Stimulated activated CD4-positive, alpha-beta T cell treated with anti-CD3 and anti-CD28 coated beads, Interleukin-2, amount 100 ng/mL, for 24 hours (primary cell): ENCODE data around the gene GRHL1.
A peak's percentile ranks its signal among the peaks of the same experiment; 100 is the strongest.

Source experiments
- DNase-seq, 2 donors: peaks; one replicate each; pipeline ENCODE4 v3.0.0-alpha.2; 2020

The GRHL1 gene

DNA sequence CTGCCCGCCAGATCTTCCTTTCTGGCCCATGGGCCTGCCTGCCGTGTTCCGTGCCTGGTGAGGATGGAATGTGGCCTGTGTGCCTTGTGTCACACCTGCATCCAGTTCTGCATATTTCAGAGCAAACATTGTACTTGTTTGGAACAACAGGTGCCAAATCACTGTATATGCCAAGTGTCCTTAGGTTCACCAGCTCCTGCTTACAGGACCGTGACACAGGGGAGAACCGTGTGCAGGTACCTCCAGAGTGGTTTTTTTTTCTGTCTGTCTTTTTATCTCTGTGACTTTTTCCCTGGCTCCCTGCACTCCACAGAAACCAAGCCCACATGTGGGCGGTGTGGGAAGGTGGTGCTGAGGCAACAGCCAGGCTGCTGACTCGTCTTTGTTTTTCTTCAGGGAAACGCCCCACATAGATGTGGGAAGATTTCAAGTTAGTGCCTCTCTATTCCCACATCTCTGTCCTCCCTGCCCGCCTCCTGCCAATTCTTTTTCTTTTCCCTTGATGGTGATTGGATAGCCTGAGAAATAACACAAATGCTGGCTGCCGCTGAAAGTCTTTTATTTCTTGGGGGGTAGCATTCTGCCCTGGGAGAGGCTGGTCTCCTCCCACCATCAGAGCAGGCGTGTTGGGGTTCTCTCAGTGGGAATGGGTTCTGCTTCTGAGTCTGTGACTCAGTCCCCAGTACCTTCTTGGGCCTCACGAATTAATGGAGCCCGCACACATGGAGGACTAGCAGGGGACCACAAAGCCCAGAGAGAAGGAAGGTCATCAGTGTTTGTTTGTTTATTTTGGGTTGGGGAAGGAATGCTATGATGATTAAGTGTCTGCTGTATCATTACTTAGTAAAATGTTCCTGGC lies 21.4 kb downstream of the GRHL1 start:
- DNase-seq, result peak in 1 of 2 donors; percentile 35

DNA sequence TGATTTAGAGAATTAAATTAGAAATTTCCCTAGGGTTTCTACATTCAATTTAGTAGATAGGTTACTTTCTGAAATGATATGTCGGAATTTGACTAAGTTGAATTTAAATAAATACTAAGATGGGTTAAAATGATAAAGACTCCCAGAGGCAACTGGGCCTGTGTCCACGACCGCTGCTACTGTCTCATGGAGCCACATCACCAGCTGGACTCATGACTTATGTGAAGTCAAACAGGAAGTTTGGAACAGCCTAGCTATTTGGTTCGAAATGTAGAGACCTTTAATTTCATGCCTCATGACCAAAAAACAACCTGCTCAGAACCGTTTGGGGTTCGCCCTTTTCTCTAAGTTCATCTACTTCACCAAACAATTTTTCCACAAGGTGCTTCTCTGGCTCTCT lies 22.2 kb downstream of the GRHL1 start:
- no peak for DNase-seq

DNA sequence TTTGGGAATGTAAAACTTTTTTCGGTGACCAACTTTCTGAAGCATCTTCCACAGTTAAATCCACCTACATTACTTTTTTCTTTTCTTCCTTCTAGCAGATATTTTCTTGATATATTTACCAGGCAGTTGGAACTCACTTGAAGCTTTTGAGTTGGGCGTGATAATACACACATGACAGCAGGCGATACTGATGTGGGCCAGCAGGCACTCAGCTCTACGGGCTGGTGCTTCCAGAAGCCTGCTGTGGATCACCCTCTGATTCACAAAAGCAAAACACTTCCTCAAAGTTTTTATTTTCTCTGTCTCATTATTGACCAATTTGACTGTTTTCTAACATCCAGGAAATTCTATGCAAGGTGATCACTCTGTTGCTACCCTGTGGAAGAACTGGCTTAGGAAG lies 22.9 kb downstream of the GRHL1 start:
- DNase-seq, result no peak

DNA sequence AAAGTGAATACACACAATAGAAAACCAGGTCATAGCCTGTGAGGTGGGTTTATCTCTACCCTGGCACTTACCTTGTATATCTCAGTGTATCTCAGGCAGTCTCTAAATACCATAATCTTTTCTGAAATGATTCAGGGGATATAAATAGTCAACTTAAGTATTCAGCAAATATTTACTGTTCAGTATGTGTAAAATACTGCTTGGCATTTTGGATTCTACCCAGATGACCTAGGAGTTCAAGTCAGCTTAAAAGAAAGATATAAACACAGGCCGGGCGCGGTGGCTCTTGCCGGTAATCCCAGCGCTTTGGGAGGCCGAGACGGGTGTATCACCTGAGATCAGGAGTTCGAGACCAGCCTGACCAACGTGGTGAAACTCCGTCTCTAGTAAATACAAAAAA lies 23.8 kb downstream of the GRHL1 start:
- no peak for DNase-seq

DNA sequence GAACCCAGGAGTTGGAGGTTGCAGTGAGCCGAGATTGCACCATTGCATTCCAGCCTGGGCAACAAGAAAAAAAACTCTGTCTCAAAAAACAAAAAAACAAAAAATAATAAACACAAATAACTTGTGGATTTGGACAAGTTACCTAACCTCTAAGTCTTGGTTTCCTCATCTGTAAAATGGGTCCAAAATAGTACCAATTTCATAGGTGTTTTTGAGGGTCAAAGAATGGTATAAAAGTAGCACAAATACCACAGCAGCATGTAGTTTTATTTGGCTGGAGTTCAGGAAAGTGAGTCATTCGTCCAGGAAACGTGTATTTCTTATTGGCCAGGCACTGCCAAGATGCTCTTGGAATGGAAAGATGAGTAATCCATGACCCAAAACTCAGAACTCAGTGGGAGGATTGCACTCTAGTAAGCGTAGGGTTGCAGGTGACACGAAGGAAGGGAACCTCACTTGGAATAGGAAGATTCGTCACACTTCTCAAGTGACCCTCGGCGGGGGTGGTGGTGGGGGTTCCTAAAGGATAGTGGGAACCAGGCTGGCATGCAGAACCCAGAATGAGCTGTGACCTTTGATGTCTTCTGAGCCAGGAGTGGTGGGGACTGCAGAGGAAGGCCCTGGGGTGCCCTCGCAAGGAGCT lies 24.4 kb downstream of the GRHL1 start:
- DNase-seq, result peak; percentile 45 to 46

DNA sequence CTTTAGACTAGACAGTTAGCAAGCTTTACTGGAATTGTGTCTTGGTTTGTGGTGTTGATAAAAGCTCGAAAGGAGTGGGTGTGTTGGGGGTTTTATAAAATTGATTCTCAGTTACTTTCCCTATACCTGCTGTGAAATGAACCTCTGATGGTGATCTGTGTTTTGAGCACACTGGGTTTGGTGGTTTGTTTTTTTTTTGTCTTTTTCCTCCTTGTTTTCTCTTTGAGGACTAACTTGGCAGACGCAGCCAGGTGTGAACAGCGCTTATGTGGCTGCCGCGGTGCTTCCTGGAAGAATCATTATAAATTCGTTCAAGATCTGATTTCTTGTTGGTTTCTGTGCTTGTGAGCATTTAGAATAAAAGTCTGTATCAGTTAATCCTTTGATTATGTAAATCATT lies 28.5 kb downstream of the GRHL1 start:
- DNase-seq, result peak in 1 of 2 donors; percentile 33

DNA sequence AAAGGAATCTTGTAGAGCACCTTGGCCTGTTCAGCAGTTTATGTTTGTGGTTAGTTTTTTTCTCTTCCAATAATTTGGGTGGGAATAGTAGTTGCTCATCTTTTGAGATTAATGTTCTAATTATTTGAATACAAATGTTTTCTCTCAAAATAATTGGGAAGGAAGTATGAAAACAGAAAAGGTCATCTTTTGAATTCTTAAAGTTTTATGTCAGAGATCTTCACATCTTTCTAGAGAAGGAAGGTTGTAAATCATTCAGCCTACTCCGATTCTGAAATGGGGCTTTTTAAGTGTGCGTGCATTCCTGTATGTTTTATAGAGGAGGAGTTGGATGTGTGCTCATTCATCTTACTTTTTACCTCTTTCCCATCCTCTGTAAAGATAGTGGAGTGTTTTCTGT lies 29.0 kb downstream of the GRHL1 start:
- no peak for DNase-seq

DNA sequence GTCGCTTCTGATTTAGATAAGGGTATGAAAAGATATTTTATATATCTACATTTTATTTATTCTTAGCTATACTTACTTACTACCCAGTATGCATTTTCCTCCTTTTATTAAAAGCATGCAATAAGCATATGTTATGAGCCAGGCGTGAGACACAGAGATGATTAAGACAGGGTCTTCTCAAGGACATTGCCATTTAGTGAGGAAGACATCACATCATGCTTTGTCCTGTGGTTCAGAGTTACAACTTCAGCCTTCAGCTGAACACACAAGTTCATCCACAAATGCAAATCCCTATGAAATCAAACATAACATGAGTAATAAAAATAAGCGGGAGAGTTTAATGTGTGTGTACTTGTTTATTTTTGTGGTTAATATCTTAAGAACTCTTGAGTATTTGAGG lies 30.2 kb downstream of the GRHL1 start:
- DNase-seq, result no peak

DNA sequence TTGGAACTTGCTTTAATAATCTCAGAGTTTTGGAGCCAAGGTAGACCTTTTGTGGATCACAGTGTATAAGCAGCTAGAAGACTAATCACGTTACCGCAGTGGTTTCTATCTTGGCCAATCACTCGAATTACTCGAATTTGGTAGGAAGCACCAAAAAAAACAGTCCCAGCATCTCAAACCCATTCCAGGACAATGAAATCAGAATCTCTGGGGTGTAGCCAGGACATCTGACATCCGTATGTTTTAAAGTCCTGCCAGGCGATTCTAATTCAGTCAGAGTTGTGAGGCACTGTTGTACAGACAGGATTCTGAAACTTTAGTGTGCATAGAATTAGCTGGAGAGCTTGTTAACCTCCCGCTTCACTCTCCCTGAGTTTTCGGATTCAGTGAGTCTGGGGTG lies 30.8 kb downstream of the GRHL1 start:
- DNase-seq, result no peak

DNA sequence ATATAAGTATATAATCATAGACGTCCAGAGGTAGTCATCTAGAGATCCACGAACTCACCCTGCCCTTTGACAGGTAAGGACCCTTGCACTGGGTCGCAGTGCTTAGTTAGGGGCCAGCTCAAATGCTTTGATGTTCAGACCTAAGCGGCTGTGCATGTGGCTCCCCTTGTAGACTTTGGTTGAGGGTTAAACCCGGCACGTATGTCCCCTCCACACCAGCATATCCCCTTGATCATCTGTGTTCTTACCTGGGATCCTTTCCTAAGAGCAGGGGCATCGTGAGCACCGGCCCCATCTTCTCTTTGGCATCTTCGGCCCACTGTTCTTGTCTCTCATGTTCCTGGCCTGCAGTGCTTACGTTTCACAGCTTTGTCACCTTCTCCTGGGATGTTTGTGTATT lies 31.4 kb downstream of the GRHL1 start:
- no peak for DNase-seq

DNA sequence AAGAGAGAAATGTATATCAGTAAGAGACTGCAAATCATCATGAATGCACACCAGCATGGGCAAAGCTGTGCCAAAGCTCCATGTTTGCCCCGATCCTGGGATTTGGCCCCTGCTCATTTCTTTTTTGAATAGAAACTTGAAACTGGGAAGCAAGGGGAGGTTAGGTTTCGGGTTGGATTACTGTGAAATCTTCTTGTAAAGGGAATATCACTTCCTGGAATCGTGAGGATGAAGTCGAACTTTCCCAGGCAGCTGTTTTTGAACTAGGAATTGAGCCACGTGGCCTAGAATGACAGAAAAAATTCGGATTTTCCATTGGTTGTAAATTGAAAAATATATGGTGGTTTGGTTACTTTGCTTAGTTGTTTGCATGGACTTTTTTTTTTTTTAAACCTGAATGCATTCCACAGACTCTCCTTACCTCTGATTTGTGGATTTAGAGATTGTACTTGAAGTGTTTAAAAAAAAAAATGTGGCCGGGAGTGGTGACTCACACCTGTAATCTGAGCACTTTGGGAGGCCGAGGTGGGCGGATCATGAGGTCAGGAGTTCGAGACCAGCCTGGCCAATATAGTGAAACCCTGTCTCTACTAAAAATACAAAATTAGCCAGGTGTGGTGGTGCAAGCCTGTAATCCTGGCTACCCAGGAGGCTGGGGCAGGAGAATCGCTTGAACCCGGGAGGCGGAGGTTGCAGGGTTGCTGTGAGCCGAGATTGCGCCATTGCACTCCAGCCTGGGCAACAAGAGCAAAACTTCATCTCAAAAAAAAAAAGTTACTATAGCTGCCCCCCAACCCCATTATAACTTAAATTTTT lies 32.1 kb downstream of the GRHL1 start:
- no peak for DNase-seq

DNA sequence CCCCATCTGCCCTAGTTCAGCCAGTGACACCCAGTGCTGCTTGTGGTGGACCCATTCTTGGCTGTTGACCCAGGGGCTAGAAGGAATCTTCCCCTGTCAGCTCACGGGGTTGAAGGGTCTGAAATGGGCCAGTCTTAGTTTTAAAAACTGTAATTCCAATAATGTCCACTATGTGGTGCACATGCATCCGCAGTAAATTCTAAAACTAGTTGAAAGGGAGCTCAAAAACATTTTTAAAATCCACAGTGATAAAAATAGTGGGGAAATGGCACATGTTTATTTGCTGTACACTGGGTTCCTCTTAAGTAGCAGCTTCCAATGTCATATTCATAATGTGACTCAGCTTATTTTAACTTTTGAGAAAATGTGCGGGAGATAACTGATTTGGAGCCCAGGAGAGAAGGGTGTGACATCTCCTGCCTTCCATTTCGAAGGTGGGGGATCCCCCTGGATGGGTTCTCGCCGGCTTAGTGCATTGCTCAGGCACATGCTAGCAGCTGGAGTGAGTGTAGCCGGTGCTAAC lies 32.8 kb downstream of the GRHL1 start:
- no peak for DNase-seq

DNA sequence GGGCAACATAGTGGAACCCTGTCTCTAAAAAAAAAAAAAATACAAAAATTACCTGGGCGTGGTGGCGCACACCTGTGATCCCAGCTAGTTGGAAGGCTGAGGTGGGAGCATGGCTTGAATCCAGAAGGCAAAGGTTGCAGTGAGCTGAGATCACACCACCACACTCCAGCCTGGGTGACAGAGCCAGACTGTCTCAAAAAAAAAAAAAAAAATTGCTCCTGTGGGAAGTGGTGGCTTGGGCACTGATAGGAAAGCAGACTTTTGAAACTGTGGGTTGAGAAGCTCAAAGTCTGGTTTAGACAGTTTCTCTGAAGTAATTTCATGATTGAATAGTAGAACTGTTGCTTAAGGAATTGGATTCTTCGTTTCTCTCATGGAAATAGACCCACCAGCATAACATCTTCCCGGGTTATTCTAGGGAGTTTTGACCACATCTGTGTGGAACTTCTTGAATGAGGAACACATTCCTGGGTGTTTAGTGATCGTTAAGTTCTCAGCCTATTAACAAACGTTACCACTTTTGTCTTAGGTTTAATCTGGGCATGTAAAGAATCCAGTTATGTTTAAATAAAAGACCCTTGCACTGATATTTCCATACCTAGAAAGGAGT lies 33.5 kb downstream of the GRHL1 start:
- DNase-seq, result no peak

DNA sequence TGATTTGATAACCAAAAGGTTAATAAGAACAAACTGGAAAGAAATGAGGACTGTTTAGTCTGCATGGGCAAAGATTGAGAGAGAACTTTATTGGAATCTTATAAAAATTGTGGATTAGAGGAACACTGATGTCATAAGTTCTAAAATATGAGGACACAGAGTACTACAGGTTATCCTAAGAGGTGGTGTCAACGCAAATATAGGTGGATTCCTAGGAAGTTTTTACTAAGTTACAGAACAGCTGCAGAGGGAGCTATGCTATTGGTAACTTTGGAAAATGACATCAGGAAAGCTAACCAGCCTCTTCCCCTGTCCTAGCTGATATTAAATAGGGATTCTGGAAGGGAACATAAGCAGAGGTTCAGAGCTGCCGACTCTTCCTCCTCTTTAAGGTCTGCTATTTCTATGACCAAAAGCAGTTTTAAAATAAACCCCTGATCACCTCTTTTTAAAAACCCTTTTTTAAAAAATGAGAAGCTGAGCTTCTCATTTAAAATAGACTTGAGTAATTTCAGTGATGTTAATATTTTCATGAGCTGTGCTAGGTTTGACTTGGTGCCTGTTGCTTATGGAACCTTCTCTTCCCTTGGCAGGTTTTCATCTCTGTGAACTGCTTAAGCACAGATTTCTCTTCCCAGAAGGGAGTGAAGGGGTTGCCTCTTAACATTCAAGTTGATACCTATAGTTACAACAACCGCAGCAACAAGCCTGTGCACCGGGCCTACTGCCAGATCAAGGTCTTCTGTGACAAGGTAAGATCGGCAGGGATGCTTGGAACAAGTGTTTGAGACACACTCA lies 34.2 kb downstream of the GRHL1 start:
- no peak for DNase-seq

DNA sequence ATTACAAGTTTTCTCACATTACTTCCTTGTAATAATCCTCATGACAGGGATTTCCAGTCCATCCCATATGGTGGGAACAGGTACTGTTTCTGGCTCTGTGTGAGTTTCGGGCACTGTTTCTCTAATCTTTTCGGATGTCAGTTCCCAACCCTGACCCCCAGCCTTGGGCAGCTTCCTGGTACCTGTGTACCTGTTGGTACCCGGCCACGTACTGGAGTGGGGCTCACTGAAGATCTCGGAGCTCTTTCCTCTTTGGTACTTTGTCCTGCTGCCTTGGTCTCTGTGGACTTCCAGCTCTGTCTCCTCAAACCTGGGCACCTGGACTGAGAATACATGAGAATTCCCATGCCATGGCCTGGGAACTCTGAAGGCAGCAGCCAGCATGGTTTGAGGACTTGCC lies 36.8 kb downstream of the GRHL1 start:
- no peak for DNase-seq

DNA sequence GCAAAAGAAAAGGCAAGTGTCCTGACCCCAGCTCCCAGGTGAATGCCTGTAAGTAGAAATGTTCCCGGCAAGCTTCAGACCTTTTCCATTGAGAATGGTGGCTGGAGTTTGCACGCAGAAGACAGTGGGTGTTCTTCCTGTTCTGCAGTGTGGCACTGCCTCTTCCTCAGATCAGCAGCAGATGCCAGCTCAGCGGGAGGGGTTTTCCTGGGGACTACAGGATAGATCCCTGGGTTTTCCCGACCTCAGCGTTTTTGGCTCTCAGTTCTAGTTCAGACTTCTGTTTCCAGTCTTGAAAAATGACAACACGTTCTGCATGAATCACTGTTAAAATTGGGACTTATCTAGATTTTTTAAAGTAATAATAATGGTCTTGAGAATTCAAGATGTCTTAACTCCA lies 39.2 kb downstream of the GRHL1 start:
- no peak for DNase-seq

DNA sequence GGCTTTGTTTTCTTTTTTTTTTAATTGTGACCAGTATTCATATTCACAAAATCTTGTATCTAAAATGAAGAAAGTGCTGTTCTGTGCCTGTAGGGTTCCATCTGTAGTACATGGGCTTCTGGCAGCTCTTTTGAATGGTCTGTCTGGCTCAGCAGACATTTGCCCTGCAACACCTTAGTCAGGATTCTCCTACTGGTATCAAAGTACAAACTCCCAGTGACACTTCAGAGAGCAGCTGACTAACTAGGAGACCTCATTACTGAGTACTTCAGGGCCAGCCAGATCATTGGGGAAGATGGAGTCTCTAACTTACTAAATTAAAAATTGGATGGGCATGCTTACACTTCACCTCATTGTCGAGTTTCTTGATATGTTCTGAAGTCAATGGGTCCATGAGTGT lies 39.7 kb downstream of the GRHL1 start:
- DNase-seq, result no peak

DNA sequence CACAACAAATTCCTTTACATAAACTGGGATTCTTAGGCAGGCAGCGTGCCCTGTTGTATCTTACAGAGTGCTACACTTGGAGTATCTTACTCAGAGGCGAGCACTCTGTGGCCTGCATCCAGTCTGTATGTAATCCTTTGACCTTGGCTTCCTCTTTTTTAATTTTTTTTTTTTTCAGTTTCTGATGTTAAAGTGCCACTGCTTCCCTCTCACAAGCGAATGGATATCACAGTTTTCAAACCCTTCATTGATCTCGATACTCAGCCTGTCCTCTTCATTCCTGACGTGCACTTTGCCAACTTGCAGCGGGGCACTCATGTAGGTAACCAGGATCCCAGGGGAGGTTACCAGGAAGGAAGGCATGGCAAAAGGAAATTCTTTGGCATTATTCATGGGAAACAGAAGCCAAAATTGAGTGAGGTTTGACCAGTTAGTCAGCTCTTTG lies 40.4 kb downstream of the GRHL1 start:
- no peak for DNase-seq

DNA sequence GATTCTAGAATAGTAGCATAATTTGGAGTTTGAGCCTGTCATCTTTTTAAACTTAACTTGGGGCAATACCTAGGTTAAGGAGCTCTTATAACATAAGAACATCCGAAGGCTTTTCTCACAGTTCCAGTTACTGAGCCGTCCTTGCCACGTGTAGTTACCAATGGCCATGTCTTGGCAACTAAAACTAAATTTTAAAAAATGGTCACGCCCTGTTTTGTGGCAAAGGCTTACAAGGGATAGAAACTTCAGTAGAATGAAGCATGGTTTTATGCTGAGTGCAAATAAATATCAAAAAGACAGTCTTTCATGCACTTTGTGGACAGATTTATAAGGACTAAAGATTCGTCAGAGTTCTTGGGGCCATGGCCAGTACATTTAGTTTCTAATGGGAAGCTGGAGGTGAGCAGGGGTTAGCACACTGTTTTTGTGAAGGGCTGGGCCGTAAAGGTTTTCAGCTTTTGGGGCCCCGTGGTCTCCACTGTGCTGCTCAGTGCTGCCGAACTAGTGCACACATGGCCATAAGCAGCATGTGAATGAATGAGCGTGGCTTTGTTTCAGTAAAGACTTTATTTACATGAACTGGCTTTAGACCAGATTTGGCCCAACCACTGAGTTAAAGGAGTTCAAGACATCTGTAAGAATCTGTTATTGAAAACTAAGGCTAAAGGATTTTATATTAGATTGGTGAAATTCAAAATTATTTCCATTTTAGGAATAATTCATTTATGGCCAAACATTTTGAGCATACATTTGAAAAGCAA lies 41.1 kb downstream of the GRHL1 start:
- no peak for DNase-seq

DNA sequence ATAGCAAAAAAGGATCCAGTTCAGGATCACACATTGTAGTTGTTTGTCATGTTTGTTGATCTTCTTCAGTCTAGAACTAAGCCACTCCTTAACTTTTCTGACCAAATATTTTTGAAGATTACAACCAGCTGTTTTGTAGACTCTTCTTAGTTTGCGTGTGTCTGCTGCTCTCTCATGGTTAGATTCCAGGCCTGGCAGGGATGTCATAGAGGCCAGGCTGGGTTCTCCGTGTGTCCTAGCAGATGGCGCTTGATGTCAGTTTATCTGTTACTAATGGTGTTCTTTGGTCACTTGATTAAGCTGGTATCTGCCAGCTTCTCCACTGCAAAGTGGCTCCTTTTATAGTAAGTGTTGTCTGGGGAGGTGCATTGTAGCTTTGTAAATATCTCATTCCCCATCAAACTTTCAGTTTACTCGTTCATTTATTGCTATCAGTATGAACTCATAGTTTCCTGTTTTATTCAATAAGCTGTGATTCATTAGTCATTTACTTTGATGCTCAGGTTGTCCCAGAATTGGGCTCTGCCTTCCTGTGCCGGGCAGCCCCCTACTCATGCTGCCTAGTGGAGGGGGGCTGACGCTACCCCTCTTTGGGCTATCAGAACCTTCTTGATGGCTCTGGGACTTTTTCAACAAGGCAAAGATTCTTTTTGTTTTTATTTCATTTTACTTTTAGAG lies 42.1 kb downstream of the GRHL1 start:
- no peak for DNase-seq

DNA sequence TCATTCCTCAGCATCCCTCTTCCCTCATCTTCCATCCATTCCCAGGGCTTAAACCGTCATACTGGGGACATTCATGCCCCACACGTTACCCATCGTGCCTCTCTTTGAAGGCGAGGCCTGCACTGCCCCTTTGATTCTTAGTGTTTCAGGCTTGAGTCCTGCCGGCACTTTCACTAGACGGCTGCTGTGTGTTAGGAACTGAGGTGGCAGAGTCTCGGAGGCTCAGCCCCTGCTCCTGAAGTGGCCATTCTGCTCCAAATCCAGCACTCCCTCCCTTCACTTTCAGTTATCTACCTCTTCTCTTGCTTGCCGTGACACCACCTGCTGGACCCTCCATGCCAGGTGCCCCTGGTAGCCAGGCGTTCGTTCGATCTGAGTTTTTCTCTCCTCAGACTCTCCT lies 43.0 kb downstream of the GRHL1 start:
- DNase-seq, result no peak
